ENCODE measurements around the gene ICA1. TPM values are rescaled to one million over a fixed set of nuclear protein-coding genes. Genes with fewer than 3 reads are reported as not detected.

Gene ICA1
- total RNA-seq, 6 experiments from 2014 or later = not detected

DNA sequence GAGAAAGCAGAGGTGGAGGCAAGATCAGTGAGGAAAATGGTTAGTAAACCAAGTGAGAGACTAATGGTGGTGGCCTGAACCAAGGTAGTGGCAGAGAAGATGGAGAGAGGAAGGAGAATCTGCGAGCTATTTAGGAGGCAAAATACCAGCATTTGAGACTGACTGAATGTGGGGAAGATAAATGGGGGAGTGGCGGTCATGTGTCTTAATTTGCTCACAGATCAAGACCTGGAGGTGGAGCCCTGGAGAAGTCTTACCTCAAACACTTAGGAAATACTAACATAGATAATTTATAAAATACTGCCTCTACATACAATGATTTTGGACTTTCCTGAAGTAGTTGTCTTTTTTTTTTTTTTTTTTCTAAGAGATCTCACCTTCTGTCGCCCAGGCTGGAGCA, 34.7 kb downstream of the ICA1 start:
- H3K36me3 Mint-ChIP-seq (ENCODE audit: low read depth) = no peaks in the 10 kb centered on the region
- no peaks in the 10 kb centered on the region for H3K9me3 Mint-ChIP-seq
- no peak overlapping the region for H3K27ac Mint-ChIP-seq
- H3K4me3 Mint-ChIP-seq = no peak overlapping the region
- H3K4me1 Mint-ChIP-seq (ENCODE audit: low read depth) = no peaks in the 10 kb centered on the region
- DNase-seq = no peak
- TF ChIP-seq, protein P1, sequence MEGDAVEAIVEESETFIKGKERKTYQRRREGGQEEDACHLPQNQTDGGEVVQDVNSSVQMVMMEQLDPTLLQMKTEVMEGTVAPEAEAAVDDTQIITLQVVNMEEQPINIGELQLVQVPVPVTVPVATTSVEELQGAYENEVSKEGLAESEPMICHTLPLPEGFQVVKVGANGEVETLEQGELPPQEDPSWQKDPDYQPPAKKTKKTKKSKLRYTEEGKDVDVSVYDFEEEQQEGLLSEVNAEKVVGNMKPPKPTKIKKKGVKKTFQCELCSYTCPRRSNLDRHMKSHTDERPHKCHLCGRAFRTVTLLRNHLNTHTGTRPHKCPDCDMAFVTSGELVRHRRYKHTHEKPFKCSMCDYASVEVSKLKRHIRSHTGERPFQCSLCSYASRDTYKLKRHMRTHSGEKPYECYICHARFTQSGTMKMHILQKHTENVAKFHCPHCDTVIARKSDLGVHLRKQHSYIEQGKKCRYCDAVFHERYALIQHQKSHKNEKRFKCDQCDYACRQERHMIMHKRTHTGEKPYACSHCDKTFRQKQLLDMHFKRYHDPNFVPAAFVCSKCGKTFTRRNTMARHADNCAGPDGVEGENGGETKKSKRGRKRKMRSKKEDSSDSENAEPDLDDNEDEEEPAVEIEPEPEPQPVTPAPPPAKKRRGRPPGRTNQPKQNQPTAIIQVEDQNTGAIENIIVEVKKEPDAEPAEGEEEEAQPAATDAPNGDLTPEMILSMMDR (IDR thresholded peaks at IDR 0.05) = no peak
- H3K27me3 Mint-ChIP-seq (ENCODE audit: insufficient read depth) = peaks cover 12% of the 10 kb centered on the region

DNA sequence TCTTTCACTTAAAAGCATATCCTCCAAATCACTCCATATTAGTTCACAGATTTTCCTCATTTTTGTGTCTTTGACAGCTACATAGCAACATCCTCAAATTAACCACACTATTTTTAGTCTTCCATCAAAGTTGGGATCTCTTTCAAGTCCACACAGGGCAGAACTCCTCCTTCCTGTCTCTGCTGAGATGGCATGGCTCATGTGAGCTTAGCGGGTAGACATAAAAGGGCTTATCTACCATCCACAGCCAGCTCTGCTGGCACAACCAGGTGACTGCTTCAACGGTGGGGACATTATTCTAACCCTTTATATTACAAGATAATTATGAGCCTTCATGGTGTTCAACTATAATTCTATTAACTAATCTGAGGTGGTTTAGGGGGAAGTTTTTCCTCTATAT, 35.5 kb downstream of the ICA1 start:
- TF ChIP-seq, protein P1 (IDR thresholded peaks at IDR 0.05) = no peak
- peaks cover 12% of the 10 kb centered on the region for H3K27me3 Mint-ChIP-seq (ENCODE audit: insufficient read depth)
- H3K4me1 Mint-ChIP-seq (ENCODE audit: low read depth) = no peaks in the 10 kb centered on the region
- DNase-seq = no peak
- H3K36me3 Mint-ChIP-seq (ENCODE audit: low read depth) = no peaks in the 10 kb centered on the region
- H3K4me3 Mint-ChIP-seq = no peak overlapping the region
- H3K9me3 Mint-ChIP-seq = no peaks in the 10 kb centered on the region
- H3K27ac Mint-ChIP-seq = no peak overlapping the region

DNA sequence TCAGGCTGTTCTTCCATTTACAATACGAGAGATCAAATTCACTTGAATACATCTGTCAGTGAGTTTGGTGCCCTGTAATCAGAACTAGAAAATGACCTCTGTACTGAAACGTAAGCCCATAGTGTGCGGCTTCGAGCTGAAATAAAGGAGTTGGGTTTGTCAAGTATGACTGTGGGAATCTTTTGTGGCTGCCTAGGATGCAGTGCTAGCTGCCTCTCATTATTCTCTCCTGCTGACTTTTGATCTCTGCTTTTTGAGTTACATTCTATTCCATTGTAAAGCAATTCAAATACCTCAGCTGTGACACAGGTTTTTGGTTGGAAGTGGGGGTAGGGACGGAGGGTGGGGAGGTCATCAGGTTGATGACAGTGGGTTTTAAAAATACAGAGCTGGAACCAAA, 40.4 kb downstream of the ICA1 start:
- Mint-ChIP-seq H3K36me3 (ENCODE audit: low read depth) (no peaks in the 10 kb centered on the region), H3K27ac (no peak overlapping the region), H3K27me3 (ENCODE audit: insufficient read depth) (peaks cover 9% of the 10 kb centered on the region), H3K4me1 (ENCODE audit: low read depth) (peaks cover 10% of the 10 kb centered on the region; the same call in 1 of the 2 replicates), H3K9me3 (no peaks in the 10 kb centered on the region), H3K4me3 (no peak overlapping the region)
- DNase-seq = no peak
- TF ChIP-seq, protein P1 (IDR thresholded peaks at IDR 0.05) = no peak

DNA sequence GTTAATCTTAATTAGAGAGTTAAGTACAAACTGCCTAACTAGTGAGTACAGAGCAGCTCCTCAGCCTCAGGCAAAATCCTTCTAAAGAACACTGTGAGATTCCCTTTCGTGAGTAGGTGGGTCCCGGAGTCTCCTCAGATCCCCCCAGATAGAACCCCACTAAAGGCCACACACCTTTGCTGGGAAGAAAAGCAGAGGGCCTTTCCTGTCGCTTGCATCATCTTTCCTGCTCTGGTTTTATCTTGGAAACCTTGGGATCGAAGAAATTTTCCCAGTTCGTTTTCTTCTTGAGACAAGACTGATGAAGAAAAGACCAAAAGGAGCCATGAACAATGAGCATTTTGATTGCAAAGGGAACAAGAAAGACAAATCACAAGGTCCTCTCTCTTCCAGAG, 40.9 kb downstream of the ICA1 start:
- Mint-ChIP-seq H3K27me3 (ENCODE audit: insufficient read depth) (peaks cover 9% of the 10 kb centered on the region), H3K27ac (no peak overlapping the region), H3K36me3 (ENCODE audit: low read depth) (no peaks in the 10 kb centered on the region), H3K4me1 (ENCODE audit: low read depth) (peaks cover 12% of the 10 kb centered on the region; the same call in 1 of the 2 replicates), H3K4me3 (no peak overlapping the region), H3K9me3 (no peaks in the 10 kb centered on the region)
- no peak for DNase-seq
- TF ChIP-seq, protein P1 (IDR thresholded peaks at IDR 0.05) = no peak

DNA sequence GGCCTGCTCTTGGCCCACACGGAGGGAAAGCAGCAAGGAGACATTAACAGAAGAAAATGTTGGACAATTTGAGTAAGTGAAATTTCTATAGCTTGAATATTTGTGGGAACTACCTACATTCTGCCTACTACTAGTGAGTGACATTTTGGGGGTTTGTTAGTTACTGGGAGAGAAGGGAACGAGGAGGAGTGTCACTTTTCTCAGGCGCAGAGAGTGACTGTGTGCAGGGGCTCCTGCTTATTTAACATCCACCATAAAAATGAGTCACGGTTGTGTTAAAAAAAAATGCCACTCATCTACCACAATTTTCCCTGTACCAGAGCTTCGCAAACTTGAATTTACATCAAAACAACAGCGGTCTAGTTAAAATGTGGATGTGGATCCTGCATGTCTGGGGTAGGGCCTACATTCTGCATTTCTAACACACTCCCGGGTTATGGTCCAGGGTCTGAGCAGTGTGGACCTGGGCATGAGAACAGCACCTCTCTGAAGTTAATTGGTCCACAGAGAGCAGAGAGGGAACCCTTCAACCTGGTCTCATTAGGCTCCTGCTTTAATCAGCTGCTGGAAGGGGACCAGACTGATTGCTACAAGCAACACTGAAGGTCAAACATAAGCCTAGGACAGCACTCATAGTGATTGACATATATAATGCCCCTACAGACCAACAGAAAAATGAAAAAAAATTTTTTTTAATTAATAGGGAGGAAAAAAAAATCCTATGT, 41.4 kb downstream of the ICA1 start:
- Mint-ChIP-seq H3K27ac (no peak overlapping the region), H3K36me3 (ENCODE audit: low read depth) (no peaks in the 10 kb centered on the region), H3K9me3 (no peaks in the 10 kb centered on the region), H3K27me3 (ENCODE audit: insufficient read depth) (peaks cover 9% of the 10 kb centered on the region), H3K4me1 (ENCODE audit: low read depth) (peaks cover 17% of the 10 kb centered on the region), H3K4me3 (no peak overlapping the region)
- no peak for DNase-seq
- TF ChIP-seq, protein P1 (IDR thresholded peaks at IDR 0.05) = no peak
